Embryonic facial prominence (tissue), 1 donor: ENCODE measurements around the gene MACF1.
A peak's percentile ranks its signal among the peaks of the same experiment; 100 is the strongest.

Experiments
- DNase-seq: peaks from one replicate; pipeline ENCODE4 v3.0.0-alpha.2; 2016; ENCODE audit errors: extremely low spot score

MACF1 gene

GRCh38 chr1:39392851-39393573, 188.5 kb downstream of the MACF1 start:
- no peak for DNase-seq

DNA sequence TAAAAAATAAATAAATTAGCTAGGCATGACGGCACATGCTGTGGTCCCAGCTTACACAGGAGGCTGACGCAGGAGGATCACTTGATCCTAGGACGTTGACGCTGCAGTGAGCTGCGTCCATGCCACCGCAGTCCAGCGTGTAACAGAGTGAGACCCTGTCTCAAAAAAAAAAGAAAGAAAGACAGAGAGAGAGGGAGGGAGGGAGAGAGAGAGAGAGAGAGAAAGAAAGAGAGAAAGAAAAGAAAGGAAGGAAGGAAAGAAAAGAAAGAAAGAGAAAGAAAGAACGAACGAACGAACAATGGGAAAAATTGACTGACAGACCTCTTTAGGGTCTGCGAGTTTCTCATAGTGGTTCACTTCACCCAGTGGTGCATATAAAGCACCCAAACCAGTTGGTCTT, 189.2 kb downstream of the MACF1 start:
- DNase-seq, result no peak

GRCh38 chr1:39394059-39394458, 189.6 kb downstream of the MACF1 start:
- DNase-seq, result no peak

DNA sequence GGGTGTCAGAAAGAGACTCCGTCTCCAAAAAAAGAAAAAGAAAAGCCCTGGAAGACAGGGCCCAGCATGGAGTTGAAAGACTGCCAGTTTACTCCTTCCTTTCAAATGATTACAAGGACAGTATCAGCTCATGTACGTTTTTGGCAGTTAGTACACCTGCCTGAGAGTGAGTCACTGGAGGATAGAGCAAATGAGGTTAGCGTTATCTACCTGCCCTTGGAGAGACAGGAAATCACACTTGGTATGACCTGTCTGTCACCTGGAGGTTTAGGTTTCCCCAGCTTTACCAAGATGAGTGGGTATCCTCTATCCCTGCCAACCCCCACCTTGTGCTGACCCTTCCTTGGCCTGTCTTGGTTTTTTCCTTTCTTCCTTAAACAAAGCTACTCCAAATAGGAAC, 190.1 kb downstream of the MACF1 start:
- DNase-seq, result no peak

GRCh38 chr1:39395357-39395831, 190.9 kb downstream of the MACF1 start:
- DNase-seq, result no peak

GRCh38 chr1:39396671-39397070, 192.2 kb downstream of the MACF1 start:
- DNase-seq, result no peak

GRCh38 chr1:39397487-39397886, 193.0 kb downstream of the MACF1 start:
- no peak for DNase-seq

GRCh38 chr1:39398278-39399021, 194.0 kb downstream of the MACF1 start:
- peak; percentile 52 for DNase-seq

GRCh38 chr1:39401106-39401505, 196.6 kb downstream of the MACF1 start:
- DNase-seq, result no peak

GRCh38 chr1:39404876-39405275, 200.4 kb downstream of the MACF1 start:
- DNase-seq, result no peak

DNA sequence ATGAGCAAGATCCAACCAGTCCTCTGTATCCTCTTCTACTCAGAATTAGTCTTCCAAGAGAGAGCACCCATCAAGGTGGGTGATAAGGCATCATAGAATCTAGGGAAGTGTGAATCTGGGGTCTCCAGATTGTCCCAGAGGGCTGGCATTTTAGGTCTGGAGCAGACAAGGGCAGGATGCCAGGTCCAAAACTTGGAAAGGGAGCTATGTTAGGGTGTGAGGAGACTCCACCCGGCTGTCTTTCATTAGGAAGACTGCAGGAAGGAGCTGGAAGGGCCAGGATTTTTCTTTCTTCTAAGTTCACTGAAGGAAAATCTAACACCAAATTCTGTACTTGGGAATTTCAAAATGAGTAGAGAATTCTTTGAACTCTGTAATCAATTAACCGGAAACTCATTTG, 200.9 kb downstream of the MACF1 start:
- no peak for DNase-seq

DNA sequence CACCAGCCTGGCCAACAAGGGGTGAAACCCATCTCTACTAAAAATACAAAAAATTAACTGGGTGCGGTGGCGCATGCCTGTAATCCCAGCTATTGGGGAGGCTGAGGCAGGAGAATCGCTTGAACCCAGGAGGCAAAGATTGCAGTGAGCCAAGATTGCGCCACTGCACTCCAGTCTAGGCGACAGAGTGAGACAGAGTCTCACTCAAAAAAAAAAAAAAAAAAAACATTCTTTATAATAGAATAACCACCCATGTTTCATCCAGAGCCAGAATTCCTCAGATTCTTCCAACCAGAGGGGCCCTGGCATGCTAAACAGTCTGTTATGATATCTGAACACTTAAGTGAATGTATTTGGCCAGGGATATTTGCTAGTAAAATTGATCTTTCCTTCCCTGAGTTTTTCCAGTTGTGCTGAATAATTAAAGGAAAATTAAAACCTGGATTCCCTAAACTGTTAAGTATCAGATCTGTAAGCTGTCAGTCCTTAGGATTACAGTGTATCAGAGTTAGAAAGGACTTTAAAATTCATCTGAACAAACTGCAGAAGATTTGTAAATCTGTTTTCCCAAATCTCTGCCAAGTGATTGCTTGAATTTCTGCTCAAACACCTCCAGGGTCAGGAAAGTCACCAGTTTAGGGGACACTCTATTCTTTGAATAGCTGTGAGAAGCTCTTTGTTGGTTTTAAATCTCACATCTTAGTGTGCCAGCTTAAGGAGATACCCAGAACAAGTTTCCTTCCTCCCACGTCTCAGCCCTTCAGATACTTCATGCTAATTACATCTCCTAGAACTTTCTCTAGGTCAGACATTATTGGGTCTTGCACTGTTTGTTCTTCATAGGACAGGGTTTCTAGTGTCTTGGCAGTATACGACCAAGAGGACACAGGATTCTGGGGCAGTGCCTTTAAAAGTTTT, 202.3 kb downstream of the MACF1 start:
- no peak for DNase-seq

- DNase-seq, result no peak
Measured at GRCh38 chr1:39407510-39407895, 203.0 kb downstream of the MACF1 start.

DNA sequence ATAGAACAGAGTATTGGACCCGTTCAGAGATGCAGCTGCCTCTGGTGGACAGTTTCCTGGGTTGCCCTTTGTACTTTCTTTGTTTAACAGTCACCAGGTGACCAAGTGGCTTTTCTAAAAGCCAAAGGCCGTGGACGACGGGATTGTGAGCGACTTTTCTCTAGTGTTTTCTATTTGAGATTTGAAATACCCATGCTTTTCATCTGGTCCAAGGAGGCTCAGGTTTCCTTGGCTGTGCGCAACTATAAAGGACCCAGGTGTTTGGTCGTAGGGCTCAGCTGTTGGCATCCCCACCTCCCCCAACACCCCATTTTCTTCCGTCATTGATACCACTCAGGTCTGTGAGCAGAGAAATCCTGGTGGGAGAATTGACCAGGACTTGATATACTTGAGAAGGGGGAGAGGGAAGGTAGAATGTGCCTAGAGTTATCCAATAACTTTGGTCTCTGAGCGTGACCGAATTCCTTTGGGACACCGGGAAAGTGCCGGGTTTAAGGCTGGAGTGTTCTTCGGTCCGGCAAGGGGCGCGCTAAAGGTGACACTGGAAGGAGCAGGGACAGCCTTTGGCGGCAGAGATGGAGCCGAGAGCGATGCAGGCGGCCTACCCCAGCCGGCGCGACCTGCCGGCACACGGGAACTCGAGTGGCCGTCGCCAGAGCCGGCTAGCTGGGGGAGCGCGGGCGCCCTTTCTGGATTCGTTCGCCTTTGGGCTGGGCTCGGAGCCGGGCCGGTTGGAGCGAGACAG, 203.6 kb downstream of the MACF1 start:
- DNase-seq, result no peak

GRCh38 chr1:39408641-39409054, 204.2 kb downstream of the MACF1 start:
- DNase-seq, result peak; percentile 93

GRCh38 chr1:39409055-39409816, 204.7 kb downstream of the MACF1 start:
- DNase-seq, result no peak

GRCh38 chr1:39410915-39411436, 206.5 kb downstream of the MACF1 start:
- peak; percentile 47 for DNase-seq

GRCh38 chr1:39411526-39412478, 207.3 kb downstream of the MACF1 start:
- no peak for DNase-seq

GRCh38 chr1:39412892-39413291, 208.4 kb downstream of the MACF1 start:
- DNase-seq, result no peak
